ENCODE results near the gene FHAD1.

GRCh38 chr1:15296585-15297321, 49.7 kb downstream of the FHAD1 start:
- no peak for TF ChIP-seq CEBPB (IDR thresholded peaks at IDR 0.05; ENCODE audit: low read depth)
- TF ChIP-seq MAX (IDR thresholded peaks at IDR 0.05) = no peak
- no peak for TF ChIP-seq EZH2 (IDR thresholded peaks at IDR 0.05)
- TF ChIP-seq ZBTB33 (IDR thresholded peaks at IDR 0.05; ENCODE audit: extremely low read depth, insufficient replicate concordance, low read length) = no peak
- TF ChIP-seq CTCF (IDR thresholded peaks at IDR 0.05 in 2 of 3, conservative IDR thresholded peaks at IDR 0.05 in 1 of 3; ENCODE audit: borderline replicate concordance in 1 of 3, insufficient read depth in 1 of 3, low read depth in 2 of 3, low read length in 2 of 3) = no peak
- no peak for TF ChIP-seq POLR2A (IDR thresholded peaks at IDR 0.05; ENCODE audit: borderline replicate concordance, extremely low read depth, insufficient read depth, insufficient read length)
- no peak for TF ChIP-seq EZH2phosphoT487 (IDR thresholded peaks at IDR 0.05; ENCODE audit: borderline replicate concordance)

All from HCT116 (cell line).